H4 (cell line): ENCODE measurements around the gene PTGDR2. TPM values are rescaled to one million over a fixed set of nuclear protein-coding genes. Genes with fewer than 3 reads are reported as not detected.

Experiments
- DNase-seq: peaks from one replicate; pipeline ENCODE4 v3.0.0-alpha.2; 2015; ENCODE audit warnings: low spot score
- total RNA-seq: library from RNA; depleted of rRNA; stranded (reverse); fragments of >200 nt; shearing (Covaris generic); gene quantifications from 2 replicates; pipeline ENCODE4 v1.2.3, GENCODE V29; 2014; rRNA removed

Gene PTGDR2
- not detected in 2 replicates for total RNA-seq

DNA sequence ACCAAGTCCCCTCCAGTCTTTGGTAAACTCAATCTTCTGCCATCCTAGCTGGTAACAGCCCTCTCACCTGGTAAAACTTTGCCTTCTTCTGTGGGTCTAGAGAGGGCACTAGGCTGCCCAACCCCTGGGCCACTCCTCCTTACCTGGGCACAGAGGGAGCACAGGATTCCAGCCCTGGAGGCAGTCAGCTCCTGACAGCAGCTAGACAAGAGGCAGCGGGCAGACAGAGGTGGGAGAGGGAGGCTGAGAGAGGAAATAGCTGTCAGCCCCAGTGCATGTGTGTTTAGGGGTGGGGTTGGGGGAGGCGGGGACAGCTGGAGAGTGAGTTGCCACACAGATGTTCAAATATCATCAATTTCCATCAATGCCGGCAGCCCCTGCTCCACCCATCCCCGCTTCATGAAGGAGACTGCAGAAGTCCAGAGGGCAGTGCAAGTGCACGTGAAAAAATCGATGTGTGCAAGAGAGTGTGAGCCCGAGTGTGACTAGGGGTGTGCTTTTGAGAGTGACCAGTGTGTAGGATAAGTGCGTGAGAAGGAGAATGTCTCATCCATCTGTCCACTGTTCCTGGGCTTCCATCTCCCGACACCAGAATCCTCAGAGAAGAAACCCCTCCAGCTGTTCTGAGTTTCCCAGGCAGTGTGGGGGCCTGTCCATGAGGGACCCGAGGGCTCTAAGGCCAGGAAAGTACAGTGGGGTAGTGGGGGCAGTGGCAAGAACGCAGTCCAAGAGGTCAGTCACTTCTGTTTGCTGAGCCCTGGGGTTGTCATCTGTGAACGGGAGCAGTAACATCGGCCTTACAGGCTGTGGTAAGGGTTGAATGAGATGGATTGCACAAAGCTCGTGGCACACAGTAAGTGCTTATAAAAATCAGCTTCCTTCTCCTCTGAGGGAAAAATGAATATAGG lies at the start of gene PTGDR2:
Gene PTGDR2 (minus strand): TSS at position 225 of the 908 bp plus-strand sequence. CDS start 2,228 bp downstream, outside the sequence.
- no peak for DNase-seq

DNA sequence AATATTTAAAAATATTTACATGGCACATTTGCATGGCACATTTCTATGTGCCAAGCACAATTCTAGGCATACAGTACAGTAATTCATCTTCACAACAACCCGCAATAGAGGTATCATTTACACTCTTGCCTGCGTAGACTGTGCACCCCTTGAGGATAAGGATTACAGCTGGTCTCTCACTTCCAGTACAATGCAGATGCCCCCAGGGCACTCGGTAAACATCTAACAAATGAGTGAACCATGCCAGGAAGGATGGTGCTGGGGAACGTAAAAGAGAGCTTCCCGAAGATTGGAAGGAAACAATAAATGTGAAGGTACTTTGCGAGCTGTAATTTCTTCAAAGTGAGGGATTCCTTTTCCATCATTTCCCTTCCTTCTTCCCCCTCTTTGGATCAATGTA lies 49.3 kb upstream of the PTGDR2 start:
- DNase-seq, result no peak

DNA sequence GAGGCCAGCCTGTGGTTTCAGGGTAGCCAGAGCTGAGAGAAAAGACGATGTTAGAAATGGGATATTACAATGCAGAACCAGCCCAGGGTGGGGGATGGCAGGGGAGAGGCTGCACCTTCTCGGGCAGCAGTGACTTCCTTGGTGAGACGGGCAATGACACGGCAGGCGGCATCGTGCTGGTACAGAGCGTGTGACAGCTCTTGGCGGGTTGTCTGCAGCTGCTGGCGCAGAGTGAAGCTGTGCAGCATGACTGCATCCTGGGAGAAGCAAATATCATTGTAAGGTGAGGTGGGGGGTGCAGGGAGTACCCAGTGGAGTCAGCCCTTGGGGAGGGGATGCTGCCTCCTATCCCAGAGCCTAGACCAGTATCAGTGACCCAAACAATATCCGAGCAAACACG lies 46.9 kb upstream of the PTGDR2 start:
- DNase-seq, result no peak

GRCh38 chr11:60900673-60901404 lies 45.1 kb upstream of the PTGDR2 start:
- no peak for DNase-seq

GRCh38 chr11:60899977-60900376 lies 44.2 kb upstream of the PTGDR2 start:
- no peak for DNase-seq

DNA sequence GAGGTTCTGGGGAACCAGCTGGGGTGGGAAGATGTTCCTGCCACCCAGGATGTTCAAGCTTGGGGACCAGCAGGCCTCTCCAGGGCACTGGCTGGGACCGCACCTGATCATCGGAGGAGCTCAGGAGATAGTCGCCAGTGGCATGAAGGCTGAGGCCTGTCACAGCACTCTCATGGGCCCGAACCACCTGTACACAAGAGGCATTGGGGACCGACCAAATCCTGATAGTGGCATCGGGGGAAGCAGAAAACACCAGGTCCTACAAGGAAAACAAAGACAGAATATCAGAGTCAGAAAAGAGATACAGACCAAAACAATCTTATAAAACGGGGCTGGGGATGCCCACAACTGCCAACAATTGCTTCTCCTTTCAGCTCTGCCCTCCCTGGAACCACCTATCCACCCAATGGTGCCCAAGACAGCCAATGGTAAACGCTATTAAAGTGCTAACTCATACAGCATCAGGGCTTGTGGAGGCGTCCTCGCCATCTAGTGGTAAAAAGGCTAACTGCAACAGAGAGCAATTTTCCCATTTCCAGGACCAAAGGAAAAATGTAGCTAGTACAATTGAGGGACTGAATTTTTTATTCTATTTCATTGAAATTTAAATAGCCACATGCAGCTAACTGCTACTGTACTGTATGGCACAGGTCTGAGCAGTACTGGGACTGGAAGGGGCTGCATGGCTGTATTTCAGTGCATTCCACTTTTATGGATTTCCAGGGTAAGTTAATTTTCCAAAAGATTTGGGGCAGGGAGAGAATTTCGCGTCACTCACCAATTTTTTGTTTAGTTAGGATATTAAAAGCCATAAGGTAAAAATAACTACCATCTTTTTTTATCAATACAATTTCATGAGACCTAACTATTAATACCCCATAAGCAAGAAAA lies 43.5 kb upstream of the PTGDR2 start:
- DNase-seq, result peak; percentile 83

DNA sequence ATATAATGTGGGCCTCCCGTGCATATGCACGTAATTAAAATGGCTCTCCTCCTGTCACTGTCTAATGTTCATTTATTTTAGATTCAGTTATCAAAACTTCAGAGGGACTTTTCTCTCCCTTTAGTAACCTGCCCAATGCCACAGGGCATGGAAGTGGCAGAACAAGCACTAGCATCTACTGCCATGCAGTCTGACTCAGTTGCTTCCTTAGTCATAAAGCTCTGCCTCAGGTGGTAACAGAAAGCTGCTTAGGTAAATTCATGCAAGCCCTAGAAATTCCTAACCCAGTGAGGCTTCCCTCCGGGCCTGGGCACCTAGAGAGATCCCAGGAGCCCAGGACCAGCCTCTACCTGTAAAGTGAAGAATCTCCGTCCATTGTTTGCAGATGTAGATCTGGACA lies 41.7 kb upstream of the PTGDR2 start:
- DNase-seq, result no peak

- DNase-seq, result no peak
Observed at GRCh38 chr11:60895687-60896086, 39.9 kb upstream of the PTGDR2 start.

GRCh38 chr11:60891103-60891741 lies 35.5 kb upstream of the PTGDR2 start:
- no peak for DNase-seq

- no peak for DNase-seq
Observed at GRCh38 chr11:60890696-60891095, 34.9 kb upstream of the PTGDR2 start.

DNA sequence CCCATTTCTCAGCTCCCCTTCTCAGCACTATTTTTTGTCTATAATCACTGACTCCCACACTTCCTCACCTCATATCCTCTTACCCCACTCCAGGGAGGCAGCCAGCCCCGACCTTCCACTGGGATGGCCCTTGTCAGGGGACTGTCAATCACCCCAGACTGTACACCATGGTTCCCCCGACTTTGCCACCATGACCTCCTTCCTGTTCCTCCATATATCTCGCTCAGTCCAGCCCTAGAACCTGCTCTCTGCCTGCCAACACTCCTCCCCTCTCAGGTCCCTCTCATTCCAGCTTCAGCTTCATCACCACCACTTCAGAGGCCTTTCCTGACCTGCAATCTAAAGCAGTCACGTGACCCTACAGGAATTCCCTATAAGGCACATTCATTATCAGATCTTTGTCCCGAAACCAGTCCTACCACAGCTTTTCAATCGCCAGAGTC lies 34.1 kb upstream of the PTGDR2 start:
- DNase-seq, result no peak

DNA sequence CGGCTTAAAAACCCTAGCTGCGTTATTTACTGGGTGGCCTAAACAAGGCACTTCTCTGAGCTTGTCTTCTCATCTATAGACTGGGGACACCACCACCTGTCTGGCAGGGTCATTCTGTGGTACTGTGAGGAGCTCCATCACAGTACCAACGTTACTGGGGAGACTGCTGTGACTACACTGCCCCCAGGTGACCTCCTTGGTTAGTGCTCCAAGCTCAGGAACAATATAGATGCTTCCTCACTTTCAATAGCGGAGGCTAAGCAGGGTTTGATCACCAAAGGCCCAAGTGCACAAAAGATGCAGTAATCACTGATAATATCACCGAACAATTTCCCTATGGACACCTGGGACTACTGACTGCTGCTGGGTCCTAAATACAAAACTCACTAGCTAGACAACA lies 31.8 kb upstream of the PTGDR2 start:
- DNase-seq, result peak; percentile 35

GRCh38 chr11:60880643-60881282 lies 25.0 kb upstream of the PTGDR2 start:
- DNase-seq, result no peak

DNA sequence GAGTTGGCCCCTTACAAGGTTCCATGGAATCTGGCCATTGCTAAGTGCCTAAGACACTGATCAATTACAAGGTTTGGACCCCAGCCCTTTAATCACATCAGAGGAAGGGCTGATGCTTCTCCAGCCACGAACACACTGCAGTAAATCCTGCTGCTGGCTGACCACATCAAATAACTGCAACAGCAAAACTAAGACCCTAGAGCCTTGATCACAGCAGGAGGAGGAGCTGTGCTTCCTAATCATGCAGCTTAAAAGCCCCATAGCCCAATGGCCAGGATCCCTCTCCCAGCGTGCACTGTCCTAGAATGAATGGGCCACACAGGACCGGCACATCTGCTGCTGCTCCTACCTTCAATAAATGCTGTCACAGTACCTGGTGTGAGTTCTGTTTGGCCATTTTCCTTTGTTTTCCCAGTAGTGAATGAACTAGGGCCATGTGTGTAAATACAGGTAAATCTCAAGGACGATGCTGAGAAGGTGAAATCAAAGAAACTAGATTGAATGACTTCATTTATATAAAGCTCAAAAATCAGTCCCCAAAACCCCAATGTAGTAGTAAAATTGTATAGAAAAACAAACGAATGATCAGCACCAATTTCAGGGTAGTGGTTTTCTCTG lies 24.3 kb upstream of the PTGDR2 start:
- no peak for DNase-seq

DNA sequence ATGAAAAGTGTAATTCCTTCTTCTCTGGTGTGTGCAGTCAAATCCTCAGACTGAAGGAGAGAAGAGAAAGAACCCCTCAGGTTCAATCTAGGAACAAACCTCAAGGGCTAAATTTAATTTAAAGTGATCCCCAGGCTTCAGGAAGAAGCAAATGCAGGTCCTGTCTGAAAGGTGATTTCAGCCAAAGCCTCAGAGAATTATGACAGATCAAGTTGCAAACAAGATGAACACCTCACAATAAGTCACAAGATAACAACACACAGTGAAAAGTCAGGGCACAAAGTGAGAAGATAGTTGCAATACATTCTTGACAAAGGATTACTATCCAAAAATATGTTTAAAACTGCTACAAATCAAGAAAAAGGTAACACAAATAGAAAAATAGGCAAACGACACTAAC lies 23.4 kb upstream of the PTGDR2 start:
- DNase-seq, result no peak

GRCh38 chr11:60878245-60879101 lies 22.7 kb upstream of the PTGDR2 start:
- DNase-seq, result no peak

- no peak for DNase-seq
Observed at GRCh38 chr11:60876168-60876485, 20.4 kb upstream of the PTGDR2 start.

GRCh38 chr11:60875366-60876167 lies 19.8 kb upstream of the PTGDR2 start:
- no peak for DNase-seq
